RWPE2 (cell line): Measurements from ENCODE around the gene HIVEP3.

Experiments used
- ATAC-seq: fragments of 200-7000 bp; cut with Tn5 transposase; 3 replicates; pipeline ENCODE4 v1.9.1; 2021; ENCODE audit warnings: low read depth
- DNase-seq: peaks from one replicate; pipeline ENCODE4 v3.0.0-alpha.2; 2020; ENCODE audit warnings: low spot score
- H3K27ac ChIP-seq: fragments of 450-650 bp; 2 replicates; pipeline ENCODE4 v1.5.1; 2017; ENCODE audit warnings: mild to moderate bottlenecking; ENCODE audit not compliant: poor library complexity, severe bottlenecking
- H3K27me3 ChIP-seq: fragments of 250-450 bp; sonication (Bioruptor Pico); 2 replicates; pipeline ENCODE4 v1.5.1; 2021; ENCODE audit warnings: mild to moderate bottlenecking, moderate library complexity; ENCODE audit not compliant: insufficient read depth, poor library complexity, severe bottlenecking
- H3K36me3 ChIP-seq: fragments of 250-450 bp; sonication (Bioruptor Pico); 2 replicates; pipeline ENCODE4 v1.5.1; 2020; ENCODE audit warnings: low read depth, mild to moderate bottlenecking, moderate library complexity
- H3K4me1 ChIP-seq: fragments of 250-450 bp; sonication (Bioruptor Pico); 2 replicates; pipeline ENCODE4 v1.5.1; 2021; ENCODE audit warnings: mild to moderate bottlenecking, moderate library complexity; ENCODE audit not compliant: insufficient read depth, poor library complexity, severe bottlenecking
- H3K4me3 ChIP-seq: fragments of 250-450 bp; sonication (Bioruptor Pico); 2 replicates; pipeline ENCODE4 v1.5.1; 2021; ENCODE audit warnings: mild to moderate bottlenecking, moderate library complexity; ENCODE audit not compliant: severe bottlenecking
- H3K9me3 ChIP-seq: fragments of 250-450 bp; sonication (Bioruptor Pico); 2 replicates; pipeline ENCODE4 v1.5.1; 2021; ENCODE audit warnings: mild to moderate bottlenecking, moderate library complexity; ENCODE audit not compliant: severe bottlenecking
- CTCF ChIP-seq: fragments of 450-650 bp; IDR thresholded peaks from one replicate; pipeline ENCODE4 v1.5.1; 2017; ENCODE audit warnings: mild to moderate bottlenecking, moderate library complexity; ENCODE audit not compliant: poor library complexity, severe bottlenecking

The HIVEP3 gene

DNA sequence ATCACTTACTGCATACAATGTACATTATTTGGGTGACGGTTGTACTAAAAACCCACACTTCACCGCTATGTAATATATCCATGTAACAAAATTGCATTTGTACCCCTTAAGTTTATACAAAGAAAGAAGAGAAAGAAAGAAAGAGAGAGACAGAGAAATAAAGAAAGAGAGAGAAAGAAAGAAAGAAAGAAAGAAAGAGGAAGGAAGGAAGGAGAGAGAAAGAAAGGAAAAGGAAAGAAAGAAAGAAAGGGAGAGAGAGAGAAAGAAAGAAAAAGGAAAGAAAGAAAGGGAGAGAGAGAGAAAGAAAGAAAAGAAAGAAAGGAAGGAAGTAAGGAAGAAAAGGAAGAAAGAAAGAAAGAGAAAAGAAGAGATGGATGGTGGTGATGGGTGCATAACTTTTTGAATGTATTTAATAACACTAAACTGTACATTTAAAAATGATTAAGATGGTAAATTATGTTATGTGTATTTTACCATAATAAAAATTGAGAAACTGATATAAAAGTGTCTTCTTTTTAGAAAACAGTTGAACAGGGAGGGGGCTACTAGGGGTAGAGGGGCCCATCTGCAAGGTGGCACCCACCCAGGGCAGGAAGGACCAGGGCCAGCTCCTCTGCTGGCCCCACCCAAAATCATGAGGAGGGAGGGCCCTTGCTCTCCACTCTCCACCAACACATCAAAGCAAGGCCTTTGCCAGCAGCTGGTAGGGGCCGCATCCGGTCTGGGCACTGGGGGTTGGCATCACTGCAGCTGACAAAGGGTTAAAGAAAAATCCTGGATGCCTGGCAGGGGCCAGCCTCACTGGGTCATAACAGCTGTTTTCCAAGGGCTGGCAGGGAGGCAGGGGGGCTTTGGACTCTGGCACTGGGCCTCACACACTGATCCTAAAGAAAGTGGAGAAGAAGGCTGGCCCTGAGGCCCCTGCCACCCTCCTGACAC is 280.4 kb downstream of the HIVEP3 start:
- TF ChIP-seq CTCF, result no peak
- Histone ChIP-seq H3K9me3 (no peaks in the 10 kb centered on the region), H3K36me3 (no peaks in the 10 kb centered on the region), H3K4me3 (no peak overlapping the region), H3K4me1 (no peaks in the 10 kb centered on the region), H3K27me3 (no peaks in the 10 kb centered on the region), H3K27ac (no peak overlapping the region)
- ATAC-seq (no peak), DNase-seq (no peak)

GRCh38 chr1:41637367-41637766 is 281.4 kb downstream of the HIVEP3 start:
- DNase-seq (no peak), ATAC-seq (no peak)
- Histone ChIP-seq H3K4me1 (no peaks in the 10 kb centered on the region), H3K27ac (no peak overlapping the region), H3K9me3 (no peaks in the 10 kb centered on the region), H3K36me3 (no peaks in the 10 kb centered on the region), H3K27me3 (no peaks in the 10 kb centered on the region), H3K4me3 (no peak overlapping the region)
- no peak for TF ChIP-seq CTCF

GRCh38 chr1:41633764-41634163 is 285.0 kb downstream of the HIVEP3 start:
- Histone ChIP-seq H3K4me1 (no peaks in the 10 kb centered on the region), H3K27me3 (no peaks in the 10 kb centered on the region), H3K36me3 (no peaks in the 10 kb centered on the region), H3K27ac (no peak overlapping the region), H3K4me3 (no peak overlapping the region), H3K9me3 (no peaks in the 10 kb centered on the region)
- no peak for ATAC-seq
- DNase-seq, result no peak
- TF ChIP-seq CTCF, result no peak

DNA sequence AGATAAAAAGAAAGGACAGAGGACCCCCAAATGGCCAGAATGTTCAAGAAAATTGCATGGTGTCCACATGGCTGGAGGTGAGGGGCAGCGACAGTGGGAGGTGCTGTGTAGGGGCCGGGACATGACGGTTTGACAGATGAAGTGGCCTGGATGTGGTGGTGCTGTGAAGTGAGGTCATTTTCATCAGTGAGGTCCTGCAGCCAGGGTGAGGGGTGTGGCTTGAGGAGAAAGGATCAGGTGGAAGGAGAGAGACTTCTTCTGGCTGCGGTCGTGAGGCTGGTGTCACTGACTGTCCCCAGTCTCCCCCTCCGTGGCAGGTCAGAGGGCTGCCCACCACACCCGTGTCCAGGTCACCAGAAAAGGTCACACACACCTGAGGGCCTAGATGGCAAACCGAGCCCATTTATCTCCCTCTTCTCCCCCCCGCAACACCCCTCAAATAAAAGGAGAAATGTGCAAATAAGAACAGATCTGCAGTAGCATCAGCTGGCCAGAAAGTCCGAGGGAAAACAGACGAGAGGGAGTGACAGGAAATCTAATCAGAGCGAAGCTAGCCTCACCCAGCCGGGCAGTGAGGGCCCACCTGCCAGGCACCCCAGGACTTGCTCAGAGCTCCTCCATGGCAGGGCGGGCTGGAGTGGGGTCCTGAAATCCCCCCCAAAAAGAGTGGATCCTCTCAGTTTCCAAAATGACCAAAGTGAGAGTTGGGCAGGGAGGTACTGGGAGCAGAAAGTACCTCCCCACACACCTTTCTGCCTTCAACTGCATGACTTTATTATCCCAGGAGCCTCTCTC is 285.7 kb downstream of the HIVEP3 start:
- ATAC-seq, result no peak
- Histone ChIP-seq H3K27ac (no peak overlapping the region), H3K36me3 (no peaks in the 10 kb centered on the region), H3K4me3 (no peak overlapping the region), H3K27me3 (no peaks in the 10 kb centered on the region), H3K9me3 (no peaks in the 10 kb centered on the region), H3K4me1 (no peaks in the 10 kb centered on the region)
- DNase-seq, result no peak
- no peak for TF ChIP-seq CTCF
